Transverse colon (tissue), 4 donors: ENCODE measurements around the gene CDHR1.

ENCODE experiments used
- EP300 ChIP-seq: sonication (generic); formaldehyde crosslinking; IDR thresholded peaks from one replicate; pipeline ENCODE4 v1.6.1; 2017; ENCODE audit warnings: antibody characterized with exemption, low read depth
- POLR2A ChIP-seq: fragments of 450-650 bp; IDR thresholded peaks from one replicate; pipeline ENCODE4 v1.6.1; 2016; ENCODE audit warnings: antibody characterized with exemption, mild to moderate bottlenecking, moderate library complexity
- POLR2AphosphoS5 ChIP-seq, 3 donors: sonication (generic); formaldehyde crosslinking; IDR thresholded peaks; one replicate each; pipeline ENCODE4 v1.6.1; 2016; ENCODE audit warnings: antibody characterized with exemption in 3 of 3
- TF ChIP-seq, protein P1 (sequence below), 5 experiments: fragments of 200-600 bp in 3 of 5; fragments of 450-650 bp in 2 of 5; sonication (generic) in 3 of 5; IDR thresholded peaks; 1 replicate in 2 of 5; 2 replicates in 3 of 5; pipeline ENCODE4 v1.5.1; 2016 to 2017; ENCODE audit warnings: antibody characterized with exemption in 5 of 5, inconsistent platforms in 3 of 5, mild to moderate bottlenecking in 2 of 5, moderate library complexity in 1 of 5

GRCh38 chr10:84205853-84206525 is 11.7 kb downstream of the CDHR1 start:
- TF ChIP-seq POLR2AphosphoS5 (IDR thresholded peaks at IDR 0.05) (no peak), POLR2A (no peak), EP300 (no peak)
- TF ChIP-seq, protein P1, sequence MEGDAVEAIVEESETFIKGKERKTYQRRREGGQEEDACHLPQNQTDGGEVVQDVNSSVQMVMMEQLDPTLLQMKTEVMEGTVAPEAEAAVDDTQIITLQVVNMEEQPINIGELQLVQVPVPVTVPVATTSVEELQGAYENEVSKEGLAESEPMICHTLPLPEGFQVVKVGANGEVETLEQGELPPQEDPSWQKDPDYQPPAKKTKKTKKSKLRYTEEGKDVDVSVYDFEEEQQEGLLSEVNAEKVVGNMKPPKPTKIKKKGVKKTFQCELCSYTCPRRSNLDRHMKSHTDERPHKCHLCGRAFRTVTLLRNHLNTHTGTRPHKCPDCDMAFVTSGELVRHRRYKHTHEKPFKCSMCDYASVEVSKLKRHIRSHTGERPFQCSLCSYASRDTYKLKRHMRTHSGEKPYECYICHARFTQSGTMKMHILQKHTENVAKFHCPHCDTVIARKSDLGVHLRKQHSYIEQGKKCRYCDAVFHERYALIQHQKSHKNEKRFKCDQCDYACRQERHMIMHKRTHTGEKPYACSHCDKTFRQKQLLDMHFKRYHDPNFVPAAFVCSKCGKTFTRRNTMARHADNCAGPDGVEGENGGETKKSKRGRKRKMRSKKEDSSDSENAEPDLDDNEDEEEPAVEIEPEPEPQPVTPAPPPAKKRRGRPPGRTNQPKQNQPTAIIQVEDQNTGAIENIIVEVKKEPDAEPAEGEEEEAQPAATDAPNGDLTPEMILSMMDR (IDR thresholded peaks at IDR 0.05): peak in 1 of 5 experiments; percentile 6
